ENCODE measurements around the gene KLF7.
A peak's percentile ranks its signal among the peaks of the same experiment; 100 is the strongest.

DNA sequence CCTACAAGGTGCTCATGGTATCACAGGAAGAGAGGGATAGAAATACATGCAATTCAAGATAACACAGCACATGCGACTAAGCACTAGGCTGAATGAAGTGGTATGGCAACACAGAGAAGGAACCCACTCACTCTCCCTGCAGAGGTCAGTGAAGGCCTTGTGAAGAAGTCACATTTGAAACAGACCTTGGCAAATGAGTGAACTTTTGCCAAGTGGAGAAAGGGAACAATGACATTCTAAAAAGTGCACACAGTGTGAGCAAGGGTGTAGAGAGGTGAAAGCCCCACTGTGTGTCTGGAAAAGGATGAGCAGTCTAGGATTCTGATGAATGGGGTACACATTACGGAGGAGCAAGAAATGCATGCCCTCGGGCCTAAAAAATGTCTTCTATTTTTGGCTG, 23.3 kb downstream of the KLF7 start:
- TF ChIP-seq, protein P1, sequence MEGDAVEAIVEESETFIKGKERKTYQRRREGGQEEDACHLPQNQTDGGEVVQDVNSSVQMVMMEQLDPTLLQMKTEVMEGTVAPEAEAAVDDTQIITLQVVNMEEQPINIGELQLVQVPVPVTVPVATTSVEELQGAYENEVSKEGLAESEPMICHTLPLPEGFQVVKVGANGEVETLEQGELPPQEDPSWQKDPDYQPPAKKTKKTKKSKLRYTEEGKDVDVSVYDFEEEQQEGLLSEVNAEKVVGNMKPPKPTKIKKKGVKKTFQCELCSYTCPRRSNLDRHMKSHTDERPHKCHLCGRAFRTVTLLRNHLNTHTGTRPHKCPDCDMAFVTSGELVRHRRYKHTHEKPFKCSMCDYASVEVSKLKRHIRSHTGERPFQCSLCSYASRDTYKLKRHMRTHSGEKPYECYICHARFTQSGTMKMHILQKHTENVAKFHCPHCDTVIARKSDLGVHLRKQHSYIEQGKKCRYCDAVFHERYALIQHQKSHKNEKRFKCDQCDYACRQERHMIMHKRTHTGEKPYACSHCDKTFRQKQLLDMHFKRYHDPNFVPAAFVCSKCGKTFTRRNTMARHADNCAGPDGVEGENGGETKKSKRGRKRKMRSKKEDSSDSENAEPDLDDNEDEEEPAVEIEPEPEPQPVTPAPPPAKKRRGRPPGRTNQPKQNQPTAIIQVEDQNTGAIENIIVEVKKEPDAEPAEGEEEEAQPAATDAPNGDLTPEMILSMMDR (conservative IDR thresholded peaks at IDR 0.05; ENCODE audit: low read depth, low read length), result 0 out of 2 replicates have a peak, but pooled peaks have one; percentile 12
- TF ChIP-seq EZH2 (IDR thresholded peaks at IDR 0.05; ENCODE audit: low read length, unreplicated experiment), result no peak

All from PC-3 (cell line).